Left ventricle myocardium inferior (tissue), 1 donor: ENCODE results near the gene FARP1. TPM values are rescaled to one million over a fixed set of nuclear protein-coding genes. Genes with fewer than 3 reads are reported as not detected.

Experiments used
- DNase-seq: peaks from one replicate; pipeline ENCODE4 v3.0.0-alpha.2; 2020
- H3K27ac ChIP-seq: fragments of 200-600 bp; replicated peaks from 2 replicates; pipeline ENCODE4 v1.8.0; 2021
- H3K27me3 ChIP-seq: fragments of 200-600 bp; 2 replicates; pipeline ENCODE4 v1.8.0; 2021; ENCODE audit warnings: low read depth
- H3K36me3 ChIP-seq: fragments of 200-600 bp; 2 replicates; pipeline ENCODE4 v1.8.0; 2021
- H3K4me1 ChIP-seq: fragments of 200-600 bp; 2 replicates; pipeline ENCODE4 v1.8.0; 2021
- H3K4me3 ChIP-seq: fragments of 200-600 bp; 2 replicates; pipeline ENCODE4 v1.8.0; 2021; ENCODE audit warnings: mild to moderate bottlenecking, moderate library complexity
- H3K9me3 ChIP-seq: fragments of 200-600 bp; replicated peaks from 2 replicates; pipeline ENCODE4 v1.8.0; 2021
- CTCF ChIP-seq: fragments of 200-600 bp; IDR thresholded peaks from 2 replicates; pipeline ENCODE4 v1.8.0; 2021; ENCODE audit warnings: antibody characterized with exemption, mild to moderate bottlenecking, borderline replicate concordance
- intact Hi-C: fragments of 100-400 bp; cut with micrococcal nuclease; formaldehyde crosslinking; loops from one replicate; pipeline ENCODE4 v1.11.0; 2022
- total RNA-seq: library from RNA; stranded (reverse); fragmentation: NEBNext Ultra II Directional; extraction: Animal tissue kit (Norgen Biotek cat#: 25700); gene quantifications from one replicate; pipeline ENCODE4 v1.2.1, GENCODE V29; 2021
- donor health status: DM: no; HTN: yes; CAD: no; lungs with severe emphysema.

The FARP1 gene
- total RNA-seq, 1 donor from 2014 or later: 17.6 TPM

GRCh38 chr13:98466634-98467236, 323.8 kb downstream of the FARP1 start:
- no peak overlapping the region for H3K4me3 ChIP-seq
- H3K4me1 ChIP-seq: peaks cover 82% of the 10 kb centered on the region
- H3K27me3 ChIP-seq: no peaks in the 10 kb centered on the region
- peaks cover 26% of the 10 kb centered on the region for H3K36me3 ChIP-seq
- H3K27ac ChIP-seq: peak overlapping the region; percentile 70
- peak; percentile 67 for TF ChIP-seq CTCF
- H3K9me3 ChIP-seq: no peaks in the 10 kb centered on the region
- intact Hi-C loops: no loop called here
- no peak for DNase-seq

GRCh38 chr13:98467263-98467985, 324.5 kb downstream of the FARP1 start:
- Histone ChIP-seq H3K36me3 (peaks cover 23% of the 10 kb centered on the region), H3K9me3 (no peaks in the 10 kb centered on the region), H3K27ac (peak overlapping the region; percentile 70), H3K27me3 (no peaks in the 10 kb centered on the region), H3K4me3 (no peak overlapping the region), H3K4me1 (peaks cover 81% of the 10 kb centered on the region)
- no peak for TF ChIP-seq CTCF
- no peak for DNase-seq
- intact Hi-C loops: no loop called here

GRCh38 chr13:98468361-98468760, 325.5 kb downstream of the FARP1 start:
- intact Hi-C loops: no loop called here
- no peak for DNase-seq
- Histone ChIP-seq H3K4me1 (peaks cover 74% of the 10 kb centered on the region), H3K36me3 (peaks cover 21% of the 10 kb centered on the region), H3K27ac (peak overlapping the region; percentile 70), H3K27me3 (no peaks in the 10 kb centered on the region), H3K4me3 (no peak overlapping the region), H3K9me3 (no peaks in the 10 kb centered on the region)
- TF ChIP-seq CTCF: no peak

- TF ChIP-seq CTCF: no peak
- peaks cover 16% of the 10 kb centered on the region for H3K36me3 ChIP-seq
- intact Hi-C loops: no loop called here
- no peaks in the 10 kb centered on the region for H3K27me3 ChIP-seq
- DNase-seq: no peak
- H3K9me3 ChIP-seq: no peaks in the 10 kb centered on the region
- H3K4me3 ChIP-seq: no peak overlapping the region
- H3K4me1 ChIP-seq: peaks cover 74% of the 10 kb centered on the region
- peak overlapping the region; percentile 70 for H3K27ac ChIP-seq
These were observed 326.0 kb downstream of the FARP1 start for GRCh38 chr13:98468929-98469328.

- no peaks in the 10 kb centered on the region for H3K9me3 ChIP-seq
- no peak for DNase-seq
- H3K4me1 ChIP-seq: peaks cover 72% of the 10 kb centered on the region
- H3K27me3 ChIP-seq: no peaks in the 10 kb centered on the region
- intact Hi-C loops: no loop called here
- TF ChIP-seq CTCF: no peak
- peaks cover 17% of the 10 kb centered on the region for H3K36me3 ChIP-seq
- H3K27ac ChIP-seq: peak overlapping the region; percentile 78
- H3K4me3 ChIP-seq: no peak overlapping the region
These were observed 328.0 kb downstream of the FARP1 start for GRCh38 chr13:98470920-98471319.
